ENCODE results near the gene PALM2AKAP2. TPM values are rescaled to one million over a fixed set of nuclear protein-coding genes. Genes with fewer than 3 reads are reported as not detected.

The PALM2AKAP2 gene
- total RNA-seq, 2 experiments from 2014 or later = not detected

DNA sequence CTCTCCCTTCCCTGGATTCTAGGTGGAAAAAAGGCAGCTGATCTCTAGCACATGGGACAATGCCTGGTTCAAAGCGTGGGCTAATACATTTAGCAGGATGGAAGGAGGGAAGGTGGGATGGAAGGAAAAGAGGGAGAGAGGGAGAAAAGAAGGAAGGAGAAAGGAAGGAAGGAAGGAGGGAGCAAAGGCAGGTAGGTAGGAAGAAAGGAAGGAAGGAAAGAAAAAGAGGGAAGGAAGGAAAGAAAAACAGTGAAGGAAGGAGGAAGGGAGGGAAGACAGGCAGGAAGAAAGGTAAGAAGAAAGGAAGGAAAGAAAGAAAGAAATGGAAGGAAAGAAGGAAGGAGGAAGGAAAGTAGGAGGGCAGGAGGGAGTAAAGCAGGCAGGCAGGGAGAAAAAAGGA, 12.2 kb upstream of the PALM2AKAP2 start:
- H3K9me3 ChIP-seq (ENCODE audit: low read length) = no peaks in the 10 kb centered on the region
- H3K27ac ChIP-seq (ENCODE audit: low read depth, low read length, poor library complexity, severe bottlenecking) = no peak overlapping the region
- H3K4me3 ChIP-seq (ENCODE audit: low read depth, low read length, poor library complexity, severe bottlenecking) = no peak overlapping the region
- BruUV-seq (replicated peaks) = no TSS peak
- intact Hi-C loops (cut with micrococcal nuclease; ENCODE audit: unreplicated experiment) = no loop called here
- POLR2A ChIA-PET = no interaction called here
- no peaks in the 10 kb centered on the region for H3K79me2 ChIP-seq (ENCODE audit: insufficient read depth, low read depth, low read length)
- H3K4me2 ChIP-seq (ENCODE audit: low read length) = no peak overlapping the region
- DNase-seq (ENCODE audit: low spot score) = no peak
- no peaks in the 10 kb centered on the region for H3K36me3 ChIP-seq (ENCODE audit: insufficient read depth, low read length)
- H3K9me2 ChIP-seq (ENCODE audit: insufficient read depth, low read length) = no peaks in the 10 kb centered on the region
- H2AFZ ChIP-seq (ENCODE audit: low read length) = no peak overlapping the region
- TF ChIP-seq CTCF (conservative IDR thresholded peaks at IDR 0.05; ENCODE audit: low read length) (no peak), EZH2phosphoT487 (IDR thresholded peaks at IDR 0.05; ENCODE audit: borderline replicate concordance, low read depth, low read length) (no peak)
- H4K20me1 ChIP-seq (ENCODE audit: insufficient read depth, low read length) = no peaks in the 10 kb centered on the region
- CTCF ChIA-PET (ENCODE audit: unreplicated experiment) = no interaction called here
- H3K4me1 ChIP-seq (ENCODE audit: insufficient read depth, low read length, poor library complexity, severe bottlenecking) = no peaks in the 10 kb centered on the region

DNA sequence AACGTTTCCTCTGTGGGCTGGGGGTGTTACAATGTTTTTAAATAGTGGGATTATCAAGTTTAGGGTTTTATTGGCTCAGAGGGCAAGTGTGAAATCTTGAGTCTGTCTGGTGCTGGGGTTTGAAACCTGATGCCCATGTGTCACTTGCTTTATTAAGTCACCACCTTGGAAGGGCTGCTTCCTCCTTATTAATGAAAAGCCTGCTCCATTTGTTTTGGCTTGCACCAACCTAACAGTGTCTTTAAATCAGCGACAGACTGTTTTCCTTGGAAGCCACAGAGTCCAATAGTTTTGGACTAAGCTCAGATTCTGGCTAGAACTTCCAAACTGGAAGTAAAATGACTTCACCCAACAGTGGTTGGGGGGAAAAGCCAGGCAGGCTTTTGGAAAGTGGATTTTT, 10.7 kb upstream of the PALM2AKAP2 start:
- no TSS peak for BruUV-seq (replicated peaks)
- TF ChIP-seq CTCF (conservative IDR thresholded peaks at IDR 0.05; ENCODE audit: low read length) (no peak), EZH2phosphoT487 (IDR thresholded peaks at IDR 0.05; ENCODE audit: borderline replicate concordance, low read depth, low read length) (no peak)
- Histone ChIP-seq H3K9me2 (ENCODE audit: insufficient read depth, low read length) (no peaks in the 10 kb centered on the region), H3K36me3 (ENCODE audit: insufficient read depth, low read length) (no peaks in the 10 kb centered on the region), H4K20me1 (ENCODE audit: insufficient read depth, low read length) (no peaks in the 10 kb centered on the region), H3K4me1 (ENCODE audit: insufficient read depth, low read length, poor library complexity, severe bottlenecking) (no peaks in the 10 kb centered on the region), H2AFZ (ENCODE audit: low read length) (no peak overlapping the region), H3K9me3 (ENCODE audit: low read length) (no peaks in the 10 kb centered on the region), H3K79me2 (ENCODE audit: insufficient read depth, low read depth, low read length) (no peaks in the 10 kb centered on the region), H3K4me2 (ENCODE audit: low read length) (no peak overlapping the region), H3K27ac (ENCODE audit: low read depth, low read length, poor library complexity, severe bottlenecking) (no peak overlapping the region), H3K4me3 (ENCODE audit: low read depth, low read length, poor library complexity, severe bottlenecking) (no peak overlapping the region)
- CTCF ChIA-PET (ENCODE audit: unreplicated experiment) = no interaction called here
- intact Hi-C loops (cut with micrococcal nuclease; ENCODE audit: unreplicated experiment) = no loop called here
- POLR2A ChIA-PET = interaction anchor here (0.7 kb wide), 1 partner anchor 36 kb away, joined by 3 read pairs; no protein-coding TSS in a partner anchor
- no peak for DNase-seq (ENCODE audit: low spot score)

DNA sequence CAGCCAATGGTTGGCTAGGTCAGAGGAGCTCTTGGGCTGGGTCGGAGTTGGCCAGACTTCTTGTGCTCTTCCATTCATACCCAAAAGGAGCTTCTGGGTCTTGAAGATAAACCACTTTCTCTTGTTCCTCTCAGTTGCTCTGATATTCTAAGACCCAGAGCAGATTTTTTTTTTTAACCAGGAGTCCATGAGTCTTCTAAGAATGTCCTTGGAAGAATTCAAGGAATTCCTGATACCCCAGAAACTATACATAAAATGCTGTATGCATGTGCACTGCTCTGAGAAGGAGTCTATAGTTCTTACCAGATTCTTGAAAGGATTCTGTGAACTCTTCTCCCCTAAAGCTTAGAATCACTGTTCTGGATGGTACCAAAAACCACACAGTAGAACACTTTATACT, 9.9 kb upstream of the PALM2AKAP2 start:
- Histone ChIP-seq H3K4me3 (ENCODE audit: low read depth, low read length, poor library complexity, severe bottlenecking) (no peak overlapping the region), H3K4me1 (ENCODE audit: insufficient read depth, low read length, poor library complexity, severe bottlenecking) (no peaks in the 10 kb centered on the region), H3K9me3 (ENCODE audit: low read length) (no peaks in the 10 kb centered on the region), H3K36me3 (ENCODE audit: insufficient read depth, low read length) (no peaks in the 10 kb centered on the region), H4K20me1 (ENCODE audit: insufficient read depth, low read length) (no peaks in the 10 kb centered on the region), H2AFZ (ENCODE audit: low read length) (no peak overlapping the region), H3K79me2 (ENCODE audit: insufficient read depth, low read depth, low read length) (no peaks in the 10 kb centered on the region), H3K9me2 (ENCODE audit: insufficient read depth, low read length) (no peaks in the 10 kb centered on the region), H3K27ac (ENCODE audit: low read depth, low read length, poor library complexity, severe bottlenecking) (no peak overlapping the region), H3K4me2 (ENCODE audit: low read length) (no peak overlapping the region)
- DNase-seq (ENCODE audit: low spot score) = no peak
- POLR2A ChIA-PET = interaction anchor here (0.5 to 0.7 kb wide), 2 partner anchors 37 to 1516 kb away, joined by 3 read pairs; no protein-coding TSS in a partner anchor
- CTCF ChIA-PET (ENCODE audit: unreplicated experiment) = no interaction called here
- TF ChIP-seq EZH2phosphoT487 (IDR thresholded peaks at IDR 0.05; ENCODE audit: borderline replicate concordance, low read depth, low read length) (no peak), CTCF (conservative IDR thresholded peaks at IDR 0.05; ENCODE audit: low read length) (no peak)
- no TSS peak for BruUV-seq (replicated peaks)
- intact Hi-C loops (cut with micrococcal nuclease; ENCODE audit: unreplicated experiment) = no loop called here

Measured in OCI-LY7 (cell line).